ENCODE data around the gene KAT8. TPM values are rescaled to one million over a fixed set of nuclear protein-coding genes. Genes with fewer than 3 reads are reported as not detected.
A peak's percentile ranks its signal among the peaks of the same experiment; 100 is the strongest.

KAT8 gene
- total and polyA plus RNA-seq, 2 of the 13 experiments (the other 11 are each of a cell fraction or from before 2014, with no cell fraction given), result 79.0 to 84.2 TPM

DNA sequence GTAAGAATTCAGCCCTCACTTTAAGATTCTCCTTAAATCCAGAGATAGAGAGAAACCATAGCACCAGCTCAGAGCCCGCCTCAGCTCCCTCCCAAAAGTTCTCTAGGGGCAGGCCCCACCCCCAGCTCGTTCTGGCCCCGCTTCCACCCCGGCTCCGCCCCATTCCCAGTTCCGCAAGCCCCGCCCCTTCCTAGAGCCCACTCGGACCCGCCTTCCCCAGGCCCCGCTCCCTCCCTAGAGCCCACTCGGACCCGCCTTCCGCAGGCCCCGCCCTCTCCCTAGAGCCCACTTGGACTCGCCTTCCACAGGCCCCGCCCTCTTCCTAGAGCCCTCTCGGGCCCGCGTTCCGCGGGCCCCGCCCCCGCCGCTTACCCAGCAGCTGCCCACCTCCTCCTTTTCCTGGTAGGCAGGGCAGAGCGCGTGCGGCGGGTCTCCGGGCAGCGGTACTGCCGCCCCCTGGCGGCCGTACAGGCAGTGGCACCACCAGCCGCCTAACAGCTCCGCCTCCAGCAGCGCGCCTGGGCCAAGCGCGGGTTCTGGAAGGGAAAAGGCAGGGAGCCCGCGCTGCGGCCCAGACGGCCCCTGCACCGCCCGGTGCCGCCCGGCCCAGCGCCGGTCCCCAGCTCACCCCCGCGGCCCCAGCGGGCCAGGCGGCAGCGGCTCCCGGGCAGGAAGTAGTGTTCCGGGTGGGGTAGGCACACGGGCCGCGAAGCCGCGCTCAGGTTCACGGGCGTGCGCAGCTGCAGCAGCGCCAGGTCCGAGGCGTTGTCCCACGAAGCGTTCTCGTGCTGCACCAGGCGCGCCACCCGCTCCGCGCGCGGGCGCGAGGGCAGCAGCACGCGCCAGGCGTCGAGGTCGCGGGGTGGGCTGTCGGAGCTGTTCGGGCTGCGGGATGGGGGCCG lies 24.9 kb downstream of the KAT8 start (continued):
- TF ChIP-seq, protein P1, sequence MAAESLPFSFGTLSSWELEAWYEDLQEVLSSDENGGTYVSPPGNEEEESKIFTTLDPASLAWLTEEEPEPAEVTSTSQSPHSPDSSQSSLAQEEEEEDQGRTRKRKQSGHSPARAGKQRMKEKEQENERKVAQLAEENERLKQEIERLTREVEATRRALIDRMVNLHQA (CRISPR knock-in tag; IDR thresholded peaks at IDR 0.05), result no peak
- TF ChIP-seq ZNF552 (CRISPR knock-in tag; IDR thresholded peaks at IDR 0.05; ENCODE audit: borderline replicate concordance) (no peak), TRIM24 (CRISPR knock-in tag; IDR thresholded peaks at IDR 0.05) (no peak), ELF1 (CRISPR knock-in tag; IDR thresholded peaks at IDR 0.05) (peak; percentile 89), PTBP1 (IDR thresholded peaks at IDR 0.05; ENCODE audit: low read depth, low read length, poor library complexity, severe bottlenecking) (no peak), POLR2AphosphoS5 (IDR thresholded peaks at IDR 0.05; ENCODE audit: low read depth, low read length) (peak; percentile 72), CBX2 (IDR thresholded peaks at IDR 0.05; ENCODE audit: low read depth, low read length) (no peak), CBX2 (CRISPR knock-in tag; IDR thresholded peaks at IDR 0.05; ENCODE audit: low read depth) (no peak), ATF7 (IDR thresholded peaks at IDR 0.05) (no peak), ATF7 (CRISPR knock-in tag; IDR thresholded peaks at IDR 0.05) (no peak), ZNF775 (CRISPR knock-in tag; IDR thresholded peaks at IDR 0.05; ENCODE audit: borderline replicate concordance) (no peak), SNRNP70 (IDR thresholded peaks at IDR 0.05; ENCODE audit: low read depth, low read length) (no peak), ETV5 (CRISPR knock-in tag; IDR thresholded peaks at IDR 0.05; ENCODE audit: borderline replicate concordance) (peak; percentile 69; the same call in 1 of the 2 replicates), RBFOX2 (IDR thresholded peaks at IDR 0.05; ENCODE audit: low read depth, low read length) (peak; percentile 67; the same call in 1 of the 2 replicates), NCOA2 (CRISPR knock-in tag; IDR thresholded peaks at IDR 0.05) (peak; percentile 20; the same call in 1 of the 2 replicates), ZNF138 (CRISPR knock-in tag; IDR thresholded peaks at IDR 0.05; ENCODE audit: low read depth) (peak; percentile 94)
- TF ChIP-seq, protein P2, sequence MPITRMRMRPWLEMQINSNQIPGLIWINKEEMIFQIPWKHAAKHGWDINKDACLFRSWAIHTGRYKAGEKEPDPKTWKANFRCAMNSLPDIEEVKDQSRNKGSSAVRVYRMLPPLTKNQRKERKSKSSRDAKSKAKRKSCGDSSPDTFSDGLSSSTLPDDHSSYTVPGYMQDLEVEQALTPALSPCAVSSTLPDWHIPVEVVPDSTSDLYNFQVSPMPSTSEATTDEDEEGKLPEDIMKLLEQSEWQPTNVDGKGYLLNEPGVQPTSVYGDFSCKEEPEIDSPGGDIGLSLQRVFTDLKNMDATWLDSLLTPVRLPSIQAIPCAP (CRISPR knock-in tag; IDR thresholded peaks at IDR 0.05; ENCODE audit: low read depth), result no peak
- TF ChIP-seq, protein P3, sequence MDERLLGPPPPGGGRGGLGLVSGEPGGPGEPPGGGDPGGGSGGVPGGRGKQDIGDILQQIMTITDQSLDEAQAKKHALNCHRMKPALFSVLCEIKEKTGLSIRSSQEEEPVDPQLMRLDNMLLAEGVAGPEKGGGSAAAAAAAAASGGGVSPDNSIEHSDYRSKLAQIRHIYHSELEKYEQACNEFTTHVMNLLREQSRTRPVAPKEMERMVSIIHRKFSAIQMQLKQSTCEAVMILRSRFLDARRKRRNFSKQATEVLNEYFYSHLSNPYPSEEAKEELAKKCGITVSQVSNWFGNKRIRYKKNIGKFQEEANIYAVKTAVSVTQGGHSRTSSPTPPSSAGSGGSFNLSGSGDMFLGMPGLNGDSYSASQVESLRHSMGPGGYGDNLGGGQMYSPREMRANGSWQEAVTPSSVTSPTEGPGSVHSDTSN (CRISPR knock-in tag; IDR thresholded peaks at IDR 0.05), result no peak
- TF ChIP-seq, protein P4, sequence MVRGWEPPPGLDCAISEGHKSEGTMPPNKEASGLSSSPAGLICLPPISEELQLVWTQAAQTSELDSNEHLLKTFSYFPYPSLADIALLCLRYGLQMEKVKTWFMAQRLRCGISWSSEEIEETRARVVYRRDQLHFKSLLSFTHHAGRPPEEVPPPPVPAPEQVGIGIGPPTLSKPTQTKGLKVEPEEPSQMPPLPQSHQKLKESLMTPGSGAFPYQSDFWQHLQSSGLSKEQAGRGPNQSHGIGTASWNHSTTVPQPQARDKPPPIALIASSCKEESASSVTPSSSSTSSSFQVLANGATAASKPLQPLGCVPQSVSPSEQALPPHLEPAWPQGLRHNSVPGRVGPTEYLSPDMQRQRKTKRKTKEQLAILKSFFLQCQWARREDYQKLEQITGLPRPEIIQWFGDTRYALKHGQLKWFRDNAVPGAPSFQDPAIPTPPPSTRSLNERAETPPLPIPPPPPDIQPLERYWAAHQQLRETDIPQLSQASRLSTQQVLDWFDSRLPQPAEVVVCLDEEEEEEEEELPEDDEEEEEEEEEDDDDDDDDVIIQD (CRISPR knock-in tag; IDR thresholded peaks at IDR 0.05; ENCODE audit: low read depth), result peak; percentile 72; the same call in 1 of the 2 replicates
- TF ChIP-seq, protein P5, sequence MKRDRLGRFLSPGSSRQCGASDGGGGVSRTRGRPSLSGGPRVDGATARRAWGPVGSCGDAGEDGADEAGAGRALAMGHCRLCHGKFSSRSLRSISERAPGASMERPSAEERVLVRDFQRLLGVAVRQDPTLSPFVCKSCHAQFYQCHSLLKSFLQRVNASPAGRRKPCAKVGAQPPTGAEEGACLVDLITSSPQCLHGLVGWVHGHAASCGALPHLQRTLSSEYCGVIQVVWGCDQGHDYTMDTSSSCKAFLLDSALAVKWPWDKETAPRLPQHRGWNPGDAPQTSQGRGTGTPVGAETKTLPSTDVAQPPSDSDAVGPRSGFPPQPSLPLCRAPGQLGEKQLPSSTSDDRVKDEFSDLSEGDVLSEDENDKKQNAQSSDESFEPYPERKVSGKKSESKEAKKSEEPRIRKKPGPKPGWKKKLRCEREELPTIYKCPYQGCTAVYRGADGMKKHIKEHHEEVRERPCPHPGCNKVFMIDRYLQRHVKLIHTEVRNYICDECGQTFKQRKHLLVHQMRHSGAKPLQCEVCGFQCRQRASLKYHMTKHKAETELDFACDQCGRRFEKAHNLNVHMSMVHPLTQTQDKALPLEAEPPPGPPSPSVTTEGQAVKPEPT (CRISPR knock-in tag; IDR thresholded peaks at IDR 0.05; ENCODE audit: low read depth), result no peak
- TF ChIP-seq, protein P6, sequence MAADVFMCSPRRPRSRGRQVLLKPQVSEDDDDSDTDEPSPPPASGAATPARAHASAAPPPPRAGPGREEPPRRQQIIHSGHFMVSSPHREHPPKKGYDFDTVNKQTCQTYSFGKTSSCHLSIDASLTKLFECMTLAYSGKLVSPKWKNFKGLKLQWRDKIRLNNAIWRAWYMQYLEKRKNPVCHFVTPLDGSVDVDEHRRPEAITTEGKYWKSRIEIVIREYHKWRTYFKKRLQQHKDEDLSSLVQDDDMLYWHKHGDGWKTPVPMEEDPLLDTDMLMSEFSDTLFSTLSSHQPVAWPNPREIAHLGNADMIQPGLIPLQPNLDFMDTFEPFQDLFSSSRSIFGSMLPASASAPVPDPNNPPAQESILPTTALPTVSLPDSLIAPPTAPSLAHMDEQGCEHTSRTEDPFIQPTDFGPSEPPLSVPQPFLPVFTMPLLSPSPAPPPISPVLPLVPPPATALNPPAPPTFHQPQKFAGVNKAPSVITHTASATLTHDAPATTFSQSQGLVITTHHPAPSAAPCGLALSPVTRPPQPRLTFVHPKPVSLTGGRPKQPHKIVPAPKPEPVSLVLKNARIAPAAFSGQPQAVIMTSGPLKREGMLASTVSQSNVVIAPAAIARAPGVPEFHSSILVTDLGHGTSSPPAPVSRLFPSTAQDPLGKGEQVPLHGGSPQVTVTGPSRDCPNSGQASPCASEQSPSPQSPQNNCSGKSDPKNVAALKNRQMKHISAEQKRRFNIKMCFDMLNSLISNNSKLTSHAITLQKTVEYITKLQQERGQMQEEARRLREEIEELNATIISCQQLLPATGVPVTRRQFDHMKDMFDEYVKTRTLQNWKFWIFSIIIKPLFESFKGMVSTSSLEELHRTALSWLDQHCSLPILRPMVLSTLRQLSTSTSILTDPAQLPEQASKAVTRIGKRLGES (CRISPR knock-in tag; IDR thresholded peaks at IDR 0.05; ENCODE audit: borderline replicate concordance), result no peak

Data from HepG2 (cell line).